OCI-LY7 (cell line): Measurements from ENCODE around the gene SLC2A6. TPM values are rescaled to one million over a fixed set of nuclear protein-coding genes. Genes with fewer than 3 reads are reported as not detected.

ENCODE experiments used
- BruUV-seq: library from RNA; stranded (reverse); fragments of 400-500 nt; replicated peaks from 2 replicates; lab custom pipeline; 2021; lab: Mats Ljungman, UMichigan
- CTCF ChIA-PET: fragments of 300-600 bp; sonication (Branson Sonifier 250); formaldehyde crosslinking; loops from one replicate; lab custom pipeline; 2022; ENCODE audit warnings: antibody characterized with exemption; ENCODE audit not compliant: unreplicated experiment; lab: Charles Lee
- POLR2A ChIA-PET: fragments of 300-600 bp; sonication (Branson Sonifier 250); formaldehyde crosslinking; loops from one replicate; lab custom pipeline; 2022; ENCODE audit warnings: antibody characterized with exemption; lab: Charles Lee
- DNase-seq: peaks from one replicate; pipeline ENCODE4 v3.0.0-alpha.2; 2015; ENCODE audit warnings: low spot score
- H2AFZ ChIP-seq: fragments of 200-600 bp; sonication (generic), shearing (Covaris generic); 2 replicates; pipeline ENCODE4 v1.6.1; 2014; ENCODE audit warnings: mild to moderate bottlenecking, antibody characterized with exemption, low read length, moderate library complexity
- H3K27ac ChIP-seq: fragments of 200-600 bp; sonication (generic); 2 replicates; pipeline ENCODE4 v1.5.1; 2014; ENCODE audit warnings: mixed run types, low read depth, mild to moderate bottlenecking, moderate library complexity, low read length, inconsistent platforms; ENCODE audit not compliant: poor library complexity, severe bottlenecking
- H3K36me3 ChIP-seq: fragments of 200-600 bp; sonication (generic); 2 replicates; pipeline ENCODE4 v1.6.1; 2014; ENCODE audit warnings: mild to moderate bottlenecking, antibody characterized with exemption, low read length, moderate library complexity, mixed read lengths; ENCODE audit not compliant: insufficient read depth
- H3K4me1 ChIP-seq: fragments of 200-600 bp; sonication (generic); 2 replicates; pipeline ENCODE4 v1.5.1; 2014; ENCODE audit warnings: mild to moderate bottlenecking, low read length; ENCODE audit not compliant: insufficient read depth, poor library complexity, severe bottlenecking
- H3K4me2 ChIP-seq: fragments of 200-600 bp; sonication (generic); 2 replicates; pipeline ENCODE4 v1.6.1; 2014; ENCODE audit warnings: mild to moderate bottlenecking, low read length
- H3K4me3 ChIP-seq: fragments of 200-600 bp; sonication (generic); 2 replicates; pipeline ENCODE4 v1.5.1; 2014; ENCODE audit warnings: mild to moderate bottlenecking, low read depth, low read length; ENCODE audit not compliant: poor library complexity, severe bottlenecking
- H3K79me2 ChIP-seq: fragments of 200-600 bp; sonication (generic); 2 replicates; pipeline ENCODE4 v1.6.1; 2016; ENCODE audit warnings: low read depth, mild to moderate bottlenecking, low read length, moderate library complexity, mixed read lengths; ENCODE audit not compliant: insufficient read depth
- H3K9me2 ChIP-seq: fragments of 200-600 bp; sonication (generic); 2 replicates; pipeline ENCODE4 v1.6.1; 2016; ENCODE audit warnings: mild to moderate bottlenecking, low read length, mixed read lengths; ENCODE audit not compliant: insufficient read depth
- H3K9me3 ChIP-seq: fragments of 200-600 bp; sonication (generic); 2 replicates; pipeline ENCODE4 v1.6.1; 2014; ENCODE audit warnings: mild to moderate bottlenecking, mixed run types, low read length, mixed read lengths
- H4K20me1 ChIP-seq: fragments of 200-600 bp; sonication (generic); 2 replicates; pipeline ENCODE4 v1.6.1; 2014; ENCODE audit warnings: mild to moderate bottlenecking, antibody characterized with exemption, low read length, moderate library complexity, mixed read lengths; ENCODE audit not compliant: insufficient read depth
- CTCF ChIP-seq: fragments of 200-600 bp; sonication (generic); conservative IDR thresholded peaks from 2 replicates; pipeline ENCODE4 v1.5.1; 2014; ENCODE audit warnings: mild to moderate bottlenecking, antibody characterized with exemption, low read length, moderate library complexity, mixed read lengths
- EZH2phosphoT487 ChIP-seq: fragments of 200-600 bp; sonication (generic); IDR thresholded peaks from 2 replicates; pipeline ENCODE4 v1.6.1; 2018; ENCODE audit warnings: low read depth, borderline replicate concordance, mild to moderate bottlenecking, mixed run types, antibody characterized with exemption, low read length, moderate library complexity, mixed read lengths
- intact Hi-C: fragments of 100-400 bp; cut with micrococcal nuclease; formaldehyde crosslinking; loops from one replicate; pipeline ENCODE4 v1.10.0; 2022; ENCODE audit not compliant: unreplicated experiment
- total RNA-seq, 2 experiments: library from RNA; depleted of rRNA in 1 of 2; stranded (reverse); fragments of >200 nt in 1 of 2; shearing (Covaris generic) in 1 of 2; gene quantifications; 2 replicates each; pipeline ENCODE4 v1.2.3, GENCODE V29; 2014 to 2022

Gene SLC2A6
- total RNA-seq, 2 experiments from 2014 or later: 51.0 to 52.9 TPM

- no peak overlapping the region for H3K27ac ChIP-seq
- no peak overlapping the region for H2AFZ ChIP-seq
- H3K4me2 ChIP-seq: no peak overlapping the region
- H3K36me3 ChIP-seq: peaks cover 66% of the 10 kb centered on the region
- BruUV-seq: no TSS peak
- no peaks in the 10 kb centered on the region for H3K9me2 ChIP-seq
- POLR2A ChIA-PET: no interaction called here
- peaks cover 15% of the 10 kb centered on the region for H3K4me1 ChIP-seq
- CTCF ChIA-PET: no interaction called here
- TF ChIP-seq CTCF: no peak
- no peak for TF ChIP-seq EZH2phosphoT487
- no peak overlapping the region for H3K4me3 ChIP-seq
- peaks cover 27% of the 10 kb centered on the region; the same call in 1 of the 2 replicates for H3K79me2 ChIP-seq
- intact Hi-C loops: no loop called here
- H3K9me3 ChIP-seq: no peaks in the 10 kb centered on the region
- H4K20me1 ChIP-seq: no peaks in the 10 kb centered on the region; the same call in 1 of the 2 replicates
- no peak for DNase-seq
Measured at GRCh38 chr9:133473743-133474142, 5.2 kb downstream of the SLC2A6 start.

GRCh38 chr9:133472753-133473378 lies 6.0 kb downstream of the SLC2A6 start:
- Histone ChIP-seq H3K4me3 (no peak overlapping the region), H3K27ac (no peak overlapping the region), H3K4me1 (peaks cover 15% of the 10 kb centered on the region), H4K20me1 (no peaks in the 10 kb centered on the region; the same call in 1 of the 2 replicates), H3K79me2 (peaks cover 19% of the 10 kb centered on the region; the same call in 1 of the 2 replicates), H3K4me2 (no peak overlapping the region), H3K36me3 (peaks cover 66% of the 10 kb centered on the region), H3K9me2 (no peaks in the 10 kb centered on the region), H3K9me3 (no peaks in the 10 kb centered on the region), H2AFZ (no peak overlapping the region)
- ChIA-PET POLR2A (no interaction called here), CTCF (no interaction called here)
- no TSS peak for BruUV-seq
- intact Hi-C loops: no loop called here
- TF ChIP-seq EZH2phosphoT487: no peak
- no peak for DNase-seq

GRCh38 chr9:133472277-133472645 lies 6.6 kb downstream of the SLC2A6 start:
- Histone ChIP-seq H3K4me3 (no peak overlapping the region), H3K9me2 (no peaks in the 10 kb centered on the region), H3K27ac (no peak overlapping the region), H3K79me2 (peaks cover 13% of the 10 kb centered on the region; the same call in 1 of the 2 replicates), H2AFZ (no peak overlapping the region), H3K4me1 (peaks cover 9% of the 10 kb centered on the region), H3K4me2 (no peak overlapping the region), H3K9me3 (no peaks in the 10 kb centered on the region), H3K36me3 (peaks cover 62% of the 10 kb centered on the region), H4K20me1 (no peaks in the 10 kb centered on the region; the same call in 1 of the 2 replicates)
- ChIA-PET POLR2A (no interaction called here), CTCF (no interaction called here)
- DNase-seq: no peak
- no TSS peak for BruUV-seq
- TF ChIP-seq CTCF (no peak), EZH2phosphoT487 (no peak)
- intact Hi-C loops: no loop called here
